NCI-H187 (cell line): ENCODE data around the gene CCDC120.

Experiments used
- DNase-seq, 2 experiments: peaks; one replicate each; lab custom pipeline; 2025; lab: John Stamatoyannopoulos, UW

Gene CCDC120, protein sequence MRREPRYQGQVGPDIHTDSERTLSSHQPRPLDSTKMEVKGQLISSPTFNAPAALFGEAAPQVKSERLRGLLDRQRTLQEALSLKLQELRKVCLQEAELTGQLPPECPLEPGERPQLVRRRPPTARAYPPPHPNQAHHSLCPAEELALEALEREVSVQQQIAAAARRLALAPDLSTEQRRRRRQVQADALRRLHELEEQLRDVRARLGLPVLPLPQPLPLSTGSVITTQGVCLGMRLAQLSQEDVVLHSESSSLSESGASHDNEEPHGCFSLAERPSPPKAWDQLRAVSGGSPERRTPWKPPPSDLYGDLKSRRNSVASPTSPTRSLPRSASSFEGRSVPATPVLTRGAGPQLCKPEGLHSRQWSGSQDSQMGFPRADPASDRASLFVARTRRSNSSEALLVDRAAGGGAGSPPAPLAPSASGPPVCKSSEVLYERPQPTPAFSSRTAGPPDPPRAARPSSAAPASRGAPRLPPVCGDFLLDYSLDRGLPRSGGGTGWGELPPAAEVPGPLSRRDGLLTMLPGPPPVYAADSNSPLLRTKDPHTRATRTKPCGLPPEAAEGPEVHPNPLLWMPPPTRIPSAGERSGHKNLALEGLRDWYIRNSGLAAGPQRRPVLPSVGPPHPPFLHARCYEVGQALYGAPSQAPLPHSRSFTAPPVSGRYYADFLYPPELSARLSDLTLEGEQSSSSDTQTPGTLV

DNA sequence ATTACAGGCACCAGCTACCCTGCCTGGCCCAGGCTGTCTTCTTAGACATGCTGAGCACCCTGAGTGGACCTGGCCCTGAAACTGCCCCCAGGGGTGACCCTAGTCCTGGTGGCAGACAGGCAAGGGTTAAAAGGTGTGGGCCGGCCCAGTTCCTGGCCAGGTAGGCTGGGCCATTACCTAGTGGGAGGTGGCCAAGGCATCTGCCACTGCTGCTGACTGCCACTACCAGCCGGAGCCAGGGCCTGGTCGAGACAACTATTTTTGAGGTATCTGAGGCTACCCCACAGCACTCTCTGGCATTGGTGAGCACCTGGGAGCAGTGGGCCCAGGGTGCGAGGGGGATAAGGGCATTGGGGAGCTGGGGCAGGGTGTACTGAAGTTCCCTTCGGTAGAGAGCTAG lies at the start of gene CCDC120:
CCDC120 (plus strand) TSS at position 206 of the 400 bp plus-strand sequence. CDS start 3,043 bp downstream, outside the sequence.
- no peak for DNase-seq

DNA sequence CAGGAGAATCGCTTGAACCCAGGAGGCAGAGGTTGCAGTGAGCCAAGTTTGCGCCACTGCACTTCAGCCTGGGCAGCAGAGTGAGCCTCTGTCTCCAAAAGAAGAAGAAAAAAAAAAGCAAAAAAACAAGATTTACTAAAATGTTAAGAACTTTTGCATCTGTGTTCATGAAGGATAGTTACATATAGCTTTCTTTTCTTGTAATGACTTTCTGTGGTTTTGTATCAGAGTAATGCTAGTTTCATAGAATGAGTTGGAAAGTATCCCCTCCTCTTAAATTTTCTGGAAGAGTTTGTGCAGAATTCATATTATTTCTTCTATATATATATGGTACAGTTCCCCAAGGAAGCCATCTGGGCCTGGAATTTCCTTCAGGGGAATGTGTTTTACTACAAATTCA lies 39.7 kb upstream of the CCDC120 start:
- DNase-seq = no peak

DNA sequence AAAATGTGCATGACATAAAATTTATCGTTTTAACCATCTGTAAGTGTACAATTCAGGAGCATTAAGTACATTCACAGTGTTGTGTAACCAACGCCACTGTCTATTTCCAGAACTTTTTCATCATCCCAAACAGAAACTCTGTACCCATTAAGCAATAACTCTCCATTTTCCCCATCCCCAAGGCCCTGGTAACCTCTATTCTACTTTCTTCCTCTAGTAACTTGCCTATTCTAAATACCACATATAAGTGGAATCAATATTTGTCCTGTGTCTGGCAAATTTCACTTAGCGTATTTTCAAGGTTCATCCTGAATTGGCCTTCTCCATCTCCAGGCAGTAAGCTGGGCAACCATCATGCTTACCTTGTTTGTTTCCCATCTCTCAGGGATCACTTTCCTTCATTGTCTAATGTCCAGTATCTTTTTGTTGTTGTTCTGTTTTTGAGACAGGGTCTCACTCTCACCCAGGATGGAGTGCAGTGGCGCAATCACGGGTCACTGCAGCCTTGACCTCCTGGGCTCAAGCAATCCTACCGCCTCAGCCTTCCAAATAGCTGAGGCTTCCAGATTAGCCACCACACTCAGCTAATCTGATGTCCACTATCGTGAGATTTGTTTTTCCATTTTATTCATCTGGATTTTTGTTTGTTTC lies 39.1 kb upstream of the CCDC120 start:
- no peak for DNase-seq

DNA sequence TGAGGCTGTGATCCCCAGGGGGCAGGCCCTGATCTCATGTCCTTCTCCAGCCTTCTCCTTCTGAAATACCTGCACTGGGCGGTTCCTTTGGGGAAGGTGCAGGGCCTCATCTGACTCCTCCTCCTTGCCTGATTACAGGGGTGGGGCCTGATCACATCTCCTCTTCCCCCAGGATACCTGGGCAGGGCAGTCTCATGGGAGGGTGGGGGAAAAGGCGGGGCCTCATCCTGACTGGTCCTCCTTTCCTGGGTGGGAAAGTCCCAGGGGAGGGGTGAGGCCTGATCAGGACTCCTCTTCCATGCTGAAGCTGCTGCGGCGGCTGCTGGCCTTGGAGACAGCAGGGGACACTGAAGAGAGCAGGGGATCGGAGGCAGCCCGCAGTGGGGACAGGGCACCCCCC lies 28.9 kb upstream of the CCDC120 start:
- DNase-seq = no peak

DNA sequence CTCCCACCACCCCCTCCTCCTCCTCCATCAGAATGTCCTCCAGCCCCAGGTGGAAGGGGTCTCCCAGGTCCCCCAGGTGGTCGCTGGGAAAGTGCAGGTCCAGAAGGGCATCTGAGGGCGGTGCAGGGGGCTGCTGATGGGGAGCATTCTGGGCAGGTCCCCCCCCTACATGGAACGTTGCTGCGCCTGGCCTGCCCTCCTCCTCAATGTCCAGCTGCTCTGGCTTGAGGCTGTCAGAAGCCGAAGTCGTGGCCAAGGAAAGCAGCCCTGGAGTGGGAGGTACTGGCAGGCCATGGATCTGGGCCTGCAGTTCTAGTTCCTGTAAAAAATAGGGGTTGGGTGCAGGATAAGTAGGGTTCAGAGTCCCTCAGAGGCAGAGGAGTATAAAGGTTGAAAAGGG lies 28.5 kb upstream of the CCDC120 start:
- DNase-seq = no peak

DNA sequence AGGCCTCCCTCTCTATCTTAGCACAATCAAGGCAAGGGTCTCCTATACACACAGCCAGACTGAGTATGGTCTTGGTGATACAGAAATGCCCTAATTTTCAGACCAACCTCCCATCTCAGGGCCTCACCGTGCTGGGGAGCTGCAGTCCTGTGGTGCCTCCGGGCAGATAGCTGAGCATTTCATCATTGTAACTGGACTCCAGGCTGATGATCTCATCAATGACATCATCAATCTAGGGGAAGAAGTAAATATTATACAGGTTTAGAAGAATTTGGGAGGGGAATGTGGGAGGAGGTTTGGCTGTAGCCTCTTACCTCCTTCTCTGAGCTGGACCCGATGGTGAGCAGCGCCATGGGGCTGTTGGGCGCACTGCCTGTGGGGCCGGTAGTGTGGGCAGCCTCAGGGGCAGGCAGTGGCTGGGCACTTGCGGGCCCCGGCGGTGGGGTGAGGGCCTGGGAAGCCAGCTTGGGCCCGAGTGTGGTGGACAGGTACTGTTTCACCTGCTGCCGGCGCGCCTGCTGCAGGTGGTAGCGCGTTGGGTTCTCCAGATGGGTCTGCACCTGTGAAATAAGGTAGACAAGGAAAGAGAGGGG lies 20.8 kb upstream of the CCDC120 start:
- DNase-seq = no peak

DNA sequence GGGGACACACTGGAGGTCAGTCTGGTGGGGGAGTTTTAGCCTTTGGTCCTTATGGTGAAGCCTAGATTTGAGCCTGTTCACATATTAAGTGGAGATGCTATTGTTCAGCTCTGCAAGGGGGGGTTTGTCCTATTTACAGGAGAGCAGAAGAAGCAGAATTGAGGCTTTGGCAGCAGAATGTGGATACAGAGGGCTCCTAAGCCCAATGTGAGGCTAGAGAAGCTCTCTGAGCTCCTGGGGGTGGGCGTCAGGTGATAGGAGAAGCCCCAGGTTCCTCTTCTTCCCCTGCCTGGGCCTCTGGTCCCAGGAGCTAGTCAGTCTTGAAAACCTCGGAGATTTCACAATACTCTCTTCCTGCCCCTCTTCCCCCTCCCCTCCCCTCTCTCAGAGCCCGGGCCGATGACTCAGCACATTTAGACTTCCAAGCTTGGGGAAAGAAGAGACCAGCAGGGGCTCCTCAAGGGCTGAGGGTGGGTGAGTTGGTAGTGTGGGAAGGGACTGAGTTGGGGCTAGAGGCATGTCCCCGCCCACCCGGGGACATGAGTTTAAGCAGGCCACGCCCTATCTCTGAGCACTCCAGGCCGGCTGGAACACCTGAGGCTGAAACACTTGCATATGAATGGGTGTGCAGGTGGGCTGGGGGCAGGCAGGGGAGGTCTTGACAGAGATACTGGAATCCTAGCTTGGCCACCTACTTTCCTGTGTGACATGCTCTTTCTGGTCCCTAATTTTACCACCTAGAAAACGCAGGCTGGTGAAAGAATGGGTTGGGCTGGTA lies 19.0 kb upstream of the CCDC120 start:
- DNase-seq = peak in 1 of 2 experiments; percentile 6

DNA sequence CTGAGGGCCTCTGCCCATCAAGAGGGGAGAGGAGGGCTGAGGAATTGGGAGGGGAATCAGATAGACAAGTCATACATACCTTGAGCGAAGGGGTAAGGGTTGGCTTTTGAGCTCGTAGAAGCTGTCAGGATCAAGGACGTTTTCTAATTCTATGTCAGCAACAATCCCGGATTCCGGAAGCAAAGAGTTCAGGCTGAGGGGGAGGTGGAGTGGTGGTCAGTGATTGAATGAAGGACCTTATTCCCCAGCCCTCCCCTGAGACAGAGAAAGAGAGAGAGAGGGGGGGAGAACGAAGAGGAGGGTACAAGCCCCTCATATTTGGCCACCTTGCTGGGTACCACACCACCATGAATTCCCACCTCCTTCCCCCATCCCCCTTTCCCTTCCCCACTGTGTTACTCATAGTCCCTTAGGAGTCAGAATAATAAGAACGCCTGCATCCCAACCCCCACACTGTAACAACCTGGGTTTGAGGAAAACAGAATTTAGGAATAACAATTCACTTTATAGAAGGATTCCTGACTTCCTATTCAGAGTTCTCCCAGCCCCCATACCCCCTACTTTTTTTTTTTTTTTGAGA lies 18.3 kb upstream of the CCDC120 start:
- no peak for DNase-seq

DNA sequence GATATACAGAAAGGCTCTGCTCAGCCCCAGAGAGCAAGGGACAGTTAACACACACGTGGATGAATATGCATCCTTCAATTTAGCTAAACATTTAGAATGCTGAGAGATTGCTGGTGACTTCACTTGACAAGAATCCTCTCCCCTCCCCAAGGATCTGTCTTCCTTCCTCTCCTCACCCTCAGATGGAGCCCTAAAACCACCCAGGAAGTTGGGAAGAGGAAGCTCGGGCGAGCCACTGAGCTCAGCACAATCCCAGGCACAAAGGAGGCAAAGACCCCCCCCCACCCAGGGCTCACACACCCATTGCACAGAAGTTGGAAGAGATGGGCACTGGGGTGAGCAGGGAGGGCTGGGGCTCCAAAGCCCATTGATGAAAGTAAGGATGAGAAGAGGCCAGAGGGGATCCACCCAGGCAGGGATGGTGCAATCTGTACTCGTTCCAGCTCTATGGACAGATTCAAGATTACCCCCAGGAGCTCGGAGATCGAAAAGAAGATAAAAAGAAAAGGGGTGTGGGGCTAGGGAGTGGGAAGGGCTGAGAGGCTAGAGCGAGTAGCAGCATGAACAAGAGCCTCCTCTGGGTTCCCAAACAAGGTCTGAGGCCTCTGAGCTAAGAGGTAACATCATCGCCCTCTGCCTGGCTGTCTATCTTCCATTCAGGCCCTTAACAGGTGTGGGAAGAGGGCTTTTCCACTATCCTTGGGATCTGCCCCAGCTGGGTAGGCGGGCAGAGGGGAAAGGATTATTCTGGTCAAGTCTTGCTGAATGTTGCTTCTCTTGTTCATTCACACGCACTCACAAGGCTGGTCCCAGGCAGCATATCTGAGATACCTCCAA lies 16.8 kb upstream of the CCDC120 start:
- DNase-seq = no peak

DNA sequence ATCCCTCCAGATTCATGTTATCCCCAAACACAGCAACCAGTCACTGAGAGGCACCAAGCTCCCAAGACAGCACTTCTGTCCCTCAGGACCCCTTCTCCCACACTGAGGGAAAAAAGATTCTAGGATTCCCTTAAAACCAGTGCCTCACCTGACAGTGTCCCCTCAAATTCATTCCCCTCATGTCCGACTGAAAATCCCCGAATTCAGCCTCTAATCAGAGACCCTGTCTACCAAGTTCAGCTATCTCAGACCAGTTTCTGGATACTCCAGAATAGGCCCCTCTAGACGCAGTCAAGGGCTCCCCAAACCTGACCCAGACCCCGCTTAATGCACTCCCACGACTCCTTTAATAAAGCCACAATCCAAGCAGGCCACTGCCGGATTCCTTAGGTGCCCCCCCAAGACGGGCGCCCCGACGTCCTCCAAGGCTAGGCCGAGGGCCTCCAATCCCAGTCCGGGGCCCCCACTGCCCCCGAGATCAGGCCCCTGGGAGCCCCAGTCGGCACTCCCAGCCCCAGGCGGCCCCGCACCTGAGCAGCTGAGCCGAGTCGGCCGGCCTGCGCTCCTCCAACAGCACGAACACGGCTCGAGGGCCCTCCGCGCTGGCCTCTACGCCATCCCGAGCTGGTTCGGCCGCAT lies 16.1 kb upstream of the CCDC120 start:
- no peak for DNase-seq

DNA sequence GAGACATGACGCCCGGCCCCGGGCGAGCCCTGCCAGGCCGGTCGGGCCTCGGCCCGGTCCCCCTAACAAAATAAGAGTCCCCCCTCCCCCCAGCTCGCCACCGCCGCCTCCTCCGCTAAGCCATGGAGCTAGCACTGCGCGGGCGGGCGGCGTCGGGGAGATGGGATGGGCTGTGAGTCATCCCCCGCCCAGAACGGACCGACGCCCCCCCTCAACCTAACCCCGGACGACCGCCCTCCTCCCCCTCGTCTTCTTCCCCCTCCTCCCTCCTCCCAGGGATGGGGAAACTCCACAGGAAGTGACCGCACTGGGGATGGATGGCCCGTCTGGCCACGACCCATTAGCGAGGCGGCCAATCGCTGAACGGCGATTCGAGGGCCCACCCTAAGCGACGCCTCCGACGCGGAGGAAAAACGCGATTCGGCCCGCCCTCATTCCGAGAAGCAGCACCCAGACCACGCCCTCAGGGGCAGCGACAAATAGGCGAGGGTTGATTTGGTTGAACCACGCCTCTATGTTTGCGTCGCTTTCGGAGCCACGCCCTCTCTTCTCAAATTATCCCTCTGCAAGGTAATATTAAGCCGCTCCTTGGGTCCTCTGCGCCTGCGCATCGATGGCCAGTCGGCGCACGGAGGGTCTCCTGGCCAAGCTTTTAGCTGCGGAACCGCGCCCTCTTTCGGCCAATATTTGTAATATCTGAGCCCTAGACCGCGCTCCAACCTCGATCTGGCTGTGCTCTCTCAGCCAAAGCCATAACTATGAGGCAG lies 15.4 kb upstream of the CCDC120 start, which contains the start of gene TFE3:
TFE3 (minus strand) TSS at position 138 of the 767 bp plus-strand sequence; CDS start at position 7, 131 bp downstream.
- peak; percentile 85 to 89 for DNase-seq

DNA sequence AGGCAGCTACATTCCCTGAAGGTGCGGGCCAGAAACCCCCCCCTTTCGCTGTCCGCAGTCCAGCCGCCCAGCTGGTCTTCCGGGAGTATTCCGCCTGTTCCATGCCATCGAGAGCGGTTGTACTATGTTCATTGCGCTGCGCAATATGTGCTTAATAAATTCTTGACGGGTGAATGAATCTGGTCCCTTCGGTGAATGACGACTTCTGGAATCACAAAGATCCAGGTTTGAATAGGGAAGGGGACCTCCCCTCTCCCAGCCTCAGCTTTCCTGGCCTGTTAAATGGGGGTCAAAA lies 14.9 kb upstream of the CCDC120 start:
- no peak for DNase-seq

DNA sequence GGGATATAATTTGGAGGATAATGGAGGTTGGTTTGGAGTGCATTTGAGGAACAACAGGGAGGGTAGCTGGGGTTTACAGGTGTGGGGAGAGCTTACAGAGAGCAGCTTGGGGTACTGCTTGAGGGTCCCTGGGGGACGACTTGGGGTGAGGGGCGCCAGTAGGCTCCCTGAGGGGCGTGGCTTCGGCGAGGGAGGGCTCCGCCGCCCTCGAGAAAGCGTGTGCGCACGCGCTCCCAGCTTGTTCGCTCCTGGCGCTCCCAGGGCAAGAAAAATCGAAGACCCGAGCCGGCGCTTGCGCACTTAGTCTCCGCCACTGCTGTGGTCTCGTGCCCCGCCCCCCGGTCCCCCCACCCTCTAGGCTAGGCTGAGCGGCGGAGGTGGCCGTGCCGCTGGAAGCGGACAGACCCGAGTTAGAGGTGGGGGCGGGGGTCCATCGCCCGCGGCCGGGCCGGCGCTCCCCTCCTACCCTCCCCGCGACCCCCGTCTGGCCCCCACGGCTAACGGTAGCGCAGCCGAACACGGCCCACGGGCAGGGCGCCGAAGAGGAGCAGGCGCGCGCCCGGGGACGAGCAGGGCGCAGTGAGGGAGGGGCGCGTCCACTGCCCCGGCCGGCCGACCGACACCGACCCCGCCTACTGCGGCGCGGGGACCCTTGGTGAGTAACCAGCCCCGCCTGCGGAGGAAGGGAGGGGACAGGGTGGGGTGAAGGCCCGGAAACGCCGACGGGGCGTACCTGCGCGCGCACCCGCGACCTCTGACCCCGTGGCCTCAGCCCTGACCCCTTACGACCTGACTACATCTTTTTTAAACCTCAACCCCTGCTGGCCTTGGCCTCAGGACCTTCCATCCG lies 5.4 kb upstream of the CCDC120 start:
- peak in 1 of 2 experiments; percentile 3 for DNase-seq

DNA sequence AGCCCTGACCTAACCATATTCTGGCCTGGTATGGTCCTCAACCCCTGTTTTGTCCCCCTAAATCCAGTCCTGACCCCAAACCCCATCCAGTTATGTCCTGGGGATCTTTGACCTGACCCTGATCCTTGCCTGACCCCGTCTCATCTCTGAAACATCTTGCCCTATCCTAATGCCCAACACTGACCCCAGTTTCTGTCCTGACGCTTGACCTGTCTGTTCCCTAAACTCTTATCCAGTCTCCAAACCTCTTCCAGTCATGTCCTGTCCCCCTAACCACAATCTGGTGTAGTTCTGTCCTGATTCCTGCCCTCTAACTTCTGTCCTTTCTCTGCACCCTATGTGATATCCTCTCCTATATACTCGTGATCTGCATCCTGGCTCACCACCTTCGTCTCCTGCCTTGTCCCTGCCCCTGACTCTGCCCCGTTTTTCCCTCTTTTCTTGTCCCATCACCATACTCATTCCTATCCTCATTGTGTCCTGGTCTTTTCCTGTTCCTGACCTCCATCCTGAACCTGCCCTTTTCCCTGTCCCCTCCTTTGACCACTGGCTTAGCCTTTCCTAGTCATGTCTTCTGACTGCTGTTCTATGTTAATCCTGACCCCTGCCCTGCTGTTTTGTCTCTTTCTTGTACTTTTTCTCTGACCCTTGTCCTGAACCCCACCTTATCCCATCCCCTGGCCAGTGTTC lies 4.6 kb upstream of the CCDC120 start:
- no peak for DNase-seq

DNA sequence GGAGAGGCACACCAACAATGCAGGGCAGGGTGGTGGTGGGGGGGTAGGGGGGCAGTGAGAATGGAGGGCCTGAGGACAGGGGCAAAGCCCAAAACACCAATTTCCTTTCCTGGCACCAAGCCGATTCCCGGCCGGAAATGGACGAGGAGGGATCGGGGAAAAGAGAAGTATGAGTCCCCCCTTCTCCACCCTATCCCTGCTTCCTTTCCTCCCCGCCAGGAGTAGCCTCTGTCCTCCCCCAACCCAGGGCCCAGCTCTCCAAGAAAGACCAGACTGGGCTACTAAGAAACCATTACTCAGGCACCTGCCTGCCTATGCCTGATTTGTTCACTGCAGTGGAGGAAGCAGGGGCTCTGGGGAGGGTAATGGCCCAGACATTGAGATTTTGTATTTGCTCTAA lies 402 bp downstream of the CCDC120 start:
- no peak for DNase-seq

DNA sequence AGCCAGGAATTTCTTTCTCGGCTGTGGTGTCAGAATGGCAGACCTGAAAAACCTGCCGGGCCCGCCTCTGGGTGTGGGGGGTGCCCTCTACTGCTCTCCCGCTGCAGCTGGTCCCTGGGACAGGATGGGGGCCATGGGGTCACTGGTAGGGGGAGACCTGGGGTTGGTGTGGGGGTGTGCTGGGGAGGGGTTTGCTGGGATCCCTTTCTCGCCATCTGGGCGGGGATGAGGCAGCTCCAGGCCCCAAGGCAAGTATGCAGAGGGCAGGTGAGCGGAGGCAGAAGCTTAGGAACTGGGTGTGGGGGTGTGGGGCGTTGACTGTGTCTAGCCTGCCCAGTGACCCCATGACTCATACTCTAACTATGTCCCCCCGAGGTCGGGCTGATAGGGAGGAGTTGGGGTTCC lies 884 bp downstream of the CCDC120 start:
- no peak for DNase-seq

DNA sequence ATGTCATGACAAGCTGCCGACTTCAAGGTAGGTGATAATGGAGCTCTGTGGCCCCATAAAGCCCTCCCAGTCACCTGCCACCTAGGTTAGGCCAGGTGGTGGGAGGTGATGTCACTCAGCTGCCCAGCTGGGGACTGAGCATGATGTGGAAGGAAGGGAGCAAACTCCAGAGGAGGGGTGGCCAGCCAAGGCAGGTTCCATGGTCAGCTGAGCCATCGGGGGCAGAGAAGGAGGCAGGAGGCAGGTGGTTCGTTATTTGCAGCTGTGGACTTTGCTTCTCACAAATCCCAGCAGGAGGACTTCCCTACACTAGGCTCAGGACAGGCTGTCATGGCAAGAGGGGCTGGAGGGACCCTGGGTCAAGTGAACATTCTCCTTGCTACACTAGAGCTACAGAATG lies 2.1 kb downstream of the CCDC120 start:
- no peak for DNase-seq

DNA sequence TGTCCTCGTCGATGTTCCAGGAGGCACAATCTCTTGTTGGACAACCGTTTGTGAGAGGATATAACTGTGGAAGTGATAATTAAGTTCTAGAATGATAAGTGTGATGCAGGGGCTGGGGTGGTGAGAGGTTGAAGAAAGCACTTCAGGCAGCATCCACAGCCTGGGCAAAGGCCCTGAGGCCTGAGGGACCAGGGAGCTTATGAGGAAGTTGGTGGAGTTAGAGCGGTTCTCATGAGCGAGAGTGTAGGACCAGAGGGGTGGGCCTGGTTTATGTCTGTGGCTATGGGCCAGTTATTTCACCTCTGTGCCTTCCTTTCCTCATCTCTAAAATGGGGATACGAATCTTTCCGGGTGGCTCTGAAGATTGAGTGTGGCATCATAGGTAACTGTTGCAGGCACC lies 2.7 kb downstream of the CCDC120 start:
- DNase-seq = no peak
